ENCODE measurements around the gene NOL4L.

DNA sequence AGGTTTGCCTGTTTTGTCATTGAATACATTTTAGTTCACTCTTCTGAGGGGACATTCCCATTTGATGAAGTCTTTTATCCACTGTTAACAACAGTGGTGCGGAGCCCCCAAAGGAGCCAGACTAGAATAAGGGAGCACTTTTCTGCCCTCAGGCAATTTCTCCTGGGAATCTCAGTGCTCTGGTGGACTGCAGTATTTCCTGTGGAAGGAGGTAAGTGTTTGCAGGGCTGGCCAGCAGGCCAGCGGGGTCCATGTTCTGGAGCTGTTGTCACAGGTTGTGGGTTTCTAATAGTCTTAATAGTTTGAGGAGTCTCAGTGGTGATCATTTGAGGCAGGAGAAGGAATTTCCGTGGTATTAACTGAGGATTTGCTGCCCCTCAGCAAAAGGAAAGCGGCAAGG, 143.5 kb downstream of the NOL4L start:
- TF ChIP-seq, protein P1, sequence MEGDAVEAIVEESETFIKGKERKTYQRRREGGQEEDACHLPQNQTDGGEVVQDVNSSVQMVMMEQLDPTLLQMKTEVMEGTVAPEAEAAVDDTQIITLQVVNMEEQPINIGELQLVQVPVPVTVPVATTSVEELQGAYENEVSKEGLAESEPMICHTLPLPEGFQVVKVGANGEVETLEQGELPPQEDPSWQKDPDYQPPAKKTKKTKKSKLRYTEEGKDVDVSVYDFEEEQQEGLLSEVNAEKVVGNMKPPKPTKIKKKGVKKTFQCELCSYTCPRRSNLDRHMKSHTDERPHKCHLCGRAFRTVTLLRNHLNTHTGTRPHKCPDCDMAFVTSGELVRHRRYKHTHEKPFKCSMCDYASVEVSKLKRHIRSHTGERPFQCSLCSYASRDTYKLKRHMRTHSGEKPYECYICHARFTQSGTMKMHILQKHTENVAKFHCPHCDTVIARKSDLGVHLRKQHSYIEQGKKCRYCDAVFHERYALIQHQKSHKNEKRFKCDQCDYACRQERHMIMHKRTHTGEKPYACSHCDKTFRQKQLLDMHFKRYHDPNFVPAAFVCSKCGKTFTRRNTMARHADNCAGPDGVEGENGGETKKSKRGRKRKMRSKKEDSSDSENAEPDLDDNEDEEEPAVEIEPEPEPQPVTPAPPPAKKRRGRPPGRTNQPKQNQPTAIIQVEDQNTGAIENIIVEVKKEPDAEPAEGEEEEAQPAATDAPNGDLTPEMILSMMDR (optimal IDR thresholded peaks at IDR 0.05 in 1 of 3, IDR thresholded peaks at IDR 0.05 in 1 of 3, conservative IDR thresholded peaks at IDR 0.05 in 1 of 3; ENCODE audit: extremely low read depth in 1 of 3, insufficient read depth in 2 of 3, low read length in 3 of 3): no peak
- no peak for TF ChIP-seq EZH2 (IDR thresholded peaks at IDR 0.05; ENCODE audit: low read length)

Measured in keratinocyte (primary cell).